Activated CD4-positive, alpha-beta memory T cell treated with anti-CD3 and anti-CD28 coated beads, Interleukin-2, amount 10 ng/mL, durations not matched to agents 7 days and 5 days (primary cell): ENCODE data around the gene DNLZ. TPM values are rescaled to one million over a fixed set of nuclear protein-coding genes. Genes with fewer than 3 reads are reported as not detected.
A peak's percentile ranks its signal among the peaks of the same experiment; 100 is the strongest.

Experiments used
- CTCF ChIA-PET: fragments of 350-600 bp; sonication (Branson Sonifier 250); formaldehyde crosslinking; loops from one replicate; lab custom pipeline; 2021; ENCODE audit warnings: antibody characterized with exemption, inconsistent platforms; lab: Charles Lee
- POLR2A ChIA-PET: fragments of 350-600 bp; sonication (Branson Sonifier 250); formaldehyde crosslinking; loops from one replicate; lab custom pipeline; 2021; ENCODE audit warnings: antibody characterized with exemption; lab: Charles Lee
- DNase-seq: peaks from one replicate; pipeline ENCODE4 v3.0.0-alpha.2; 2020
- H3K27ac Mint-ChIP-seq: one replicate; pipeline ENCODE4 v1.8.0; 2021; ENCODE audit warnings: mild to moderate bottlenecking, mixed read lengths
- H3K27me3 Mint-ChIP-seq: one replicate; pipeline ENCODE4 v1.8.0; 2021; ENCODE audit warnings: mixed read lengths
- H3K36me3 Mint-ChIP-seq: one replicate; pipeline ENCODE4 v1.8.0; 2021; ENCODE audit warnings: low read depth, mixed read lengths
- H3K4me1 Mint-ChIP-seq: one replicate; pipeline ENCODE4 v1.8.0; 2021; ENCODE audit warnings: mixed read lengths
- H3K4me3 Mint-ChIP-seq: one replicate; pipeline ENCODE4 v1.8.0; 2021; ENCODE audit warnings: mild to moderate bottlenecking, mixed read lengths
- H3K9me3 Mint-ChIP-seq: one replicate; pipeline ENCODE4 v1.8.0; 2021; ENCODE audit warnings: mixed read lengths
- total RNA-seq, 2 experiments: library from RNA; stranded (reverse); gene quantifications; one replicate each; pipeline ENCODE4 v1.2.3, GENCODE V29; 2021

Gene DNLZ
- total RNA-seq, 2 experiments from 2014 or later = 11.5 TPM

- Mint-ChIP-seq H3K4me3 (no peak overlapping the region), H3K27ac (no peak overlapping the region), H3K4me1 (peaks cover 2% of the 10 kb centered on the region), H3K27me3 (no peaks in the 10 kb centered on the region), H3K36me3 (no peaks in the 10 kb centered on the region), H3K9me3 (no peaks in the 10 kb centered on the region)
- DNase-seq = no peak
- ChIA-PET POLR2A (no interaction called here), CTCF (no interaction called here)
Observed at GRCh38 chr9:136334541-136334940, 29.0 kb downstream of the DNLZ start.

- ChIA-PET POLR2A (no interaction called here), CTCF (no interaction called here)
- Mint-ChIP-seq H3K4me1 (peaks cover 5% of the 10 kb centered on the region), H3K36me3 (no peaks in the 10 kb centered on the region), H3K4me3 (no peak overlapping the region), H3K9me3 (no peaks in the 10 kb centered on the region), H3K27ac (no peak overlapping the region), H3K27me3 (no peaks in the 10 kb centered on the region)
- no peak for DNase-seq
Observed at GRCh38 chr9:136333486-136333885, 30.1 kb downstream of the DNLZ start.

- H3K4me1 Mint-ChIP-seq = peaks cover 5% of the 10 kb centered on the region
- no peaks in the 10 kb centered on the region for H3K9me3 Mint-ChIP-seq
- ChIA-PET POLR2A (no interaction called here), CTCF (no interaction called here)
- no peaks in the 10 kb centered on the region for H3K36me3 Mint-ChIP-seq
- no peak overlapping the region for H3K4me3 Mint-ChIP-seq
- no peaks in the 10 kb centered on the region for H3K27me3 Mint-ChIP-seq
- H3K27ac Mint-ChIP-seq = no peak overlapping the region
- no peak for DNase-seq
Observed at GRCh38 chr9:136333045-136333444, 30.5 kb downstream of the DNLZ start.

- ChIA-PET CTCF (no interaction called here), POLR2A (no interaction called here)
- Mint-ChIP-seq H3K9me3 (no peaks in the 10 kb centered on the region), H3K36me3 (no peaks in the 10 kb centered on the region), H3K4me3 (no peak overlapping the region), H3K27ac (no peak overlapping the region), H3K27me3 (no peaks in the 10 kb centered on the region), H3K4me1 (peaks cover 5% of the 10 kb centered on the region)
- DNase-seq = no peak
Observed at GRCh38 chr9:136332482-136332983, 31.0 kb downstream of the DNLZ start.

- H3K27ac Mint-ChIP-seq = no peak overlapping the region
- H3K4me3 Mint-ChIP-seq = no peak overlapping the region
- H3K36me3 Mint-ChIP-seq = no peaks in the 10 kb centered on the region
- ChIA-PET CTCF (no interaction called here), POLR2A (no interaction called here)
- peaks cover 5% of the 10 kb centered on the region for H3K4me1 Mint-ChIP-seq
- H3K9me3 Mint-ChIP-seq = no peaks in the 10 kb centered on the region
- no peaks in the 10 kb centered on the region for H3K27me3 Mint-ChIP-seq
- peak; percentile 26 for DNase-seq
Observed at GRCh38 chr9:136331556-136332481, 31.7 kb downstream of the DNLZ start.

GRCh38 chr9:136331030-136331429 lies 32.5 kb downstream of the DNLZ start:
- no peak for DNase-seq
- ChIA-PET CTCF (no interaction called here), POLR2A (no interaction called here)
- no peaks in the 10 kb centered on the region for H3K9me3 Mint-ChIP-seq
- no peaks in the 10 kb centered on the region for H3K36me3 Mint-ChIP-seq
- H3K4me1 Mint-ChIP-seq = peaks cover 5% of the 10 kb centered on the region
- H3K27ac Mint-ChIP-seq = no peak overlapping the region
- H3K4me3 Mint-ChIP-seq = no peak overlapping the region
- no peaks in the 10 kb centered on the region for H3K27me3 Mint-ChIP-seq

GRCh38 chr9:136330406-136330990 lies 33.0 kb downstream of the DNLZ start:
- Mint-ChIP-seq H3K27me3 (no peaks in the 10 kb centered on the region), H3K4me3 (no peak overlapping the region), H3K4me1 (peaks cover 5% of the 10 kb centered on the region), H3K27ac (no peak overlapping the region), H3K9me3 (no peaks in the 10 kb centered on the region), H3K36me3 (no peaks in the 10 kb centered on the region)
- no peak for DNase-seq
- CTCF ChIA-PET = no interaction called here
- POLR2A ChIA-PET = interaction anchor here (1.5 kb wide), 1 partner anchor 33 kb away, joined by 4 read pairs; the partner anchor contains the start of gene DNLZ

GRCh38 chr9:136329636-136330405 lies 33.7 kb downstream of the DNLZ start:
- CTCF ChIA-PET = interaction anchor here (0.6 kb wide), 1 partner anchor 414 kb away, joined by 3 read pairs; no protein-coding TSS in a partner anchor

GRCh38 chr9:136329211-136329627 lies 34.3 kb downstream of the DNLZ start:
- Mint-ChIP-seq H3K27ac (no peak overlapping the region), H3K4me1 (peaks cover 5% of the 10 kb centered on the region), H3K27me3 (no peaks in the 10 kb centered on the region), H3K4me3 (no peak overlapping the region), H3K36me3 (no peaks in the 10 kb centered on the region), H3K9me3 (no peaks in the 10 kb centered on the region)
- POLR2A ChIA-PET = interaction anchor here (1.5 kb wide), 1 partner anchor 35 kb away, joined by 4 read pairs; the partner anchor contains the start of gene DNLZ
- CTCF ChIA-PET = interaction anchor here (0.6 kb wide), 1 partner anchor 415 kb away, joined by 3 read pairs; no protein-coding TSS in a partner anchor
- no peak for DNase-seq

More at GRCh38 chr9:136329636-136330405, 33.7 kb downstream of the DNLZ start:
- H3K9me3 Mint-ChIP-seq = no peaks in the 10 kb centered on the region
- peaks cover 5% of the 10 kb centered on the region for H3K4me1 Mint-ChIP-seq
- H3K27me3 Mint-ChIP-seq = no peaks in the 10 kb centered on the region
- DNase-seq = no peak
- no peaks in the 10 kb centered on the region for H3K36me3 Mint-ChIP-seq
- POLR2A ChIA-PET = interaction anchor here (1.5 kb wide), 1 partner anchor 34 kb away, joined by 4 read pairs; the partner anchor contains the start of gene DNLZ
- no peak overlapping the region for H3K4me3 Mint-ChIP-seq
- no peak overlapping the region for H3K27ac Mint-ChIP-seq

- H3K4me1 Mint-ChIP-seq = peaks cover 5% of the 10 kb centered on the region
Observed at GRCh38 chr9:136328622-136329041, 34.9 kb downstream of the DNLZ start.

GRCh38 chr9:136328011-136328621 lies 35.4 kb downstream of the DNLZ start:
- no peak for DNase-seq
- no peaks in the 10 kb centered on the region for H3K9me3 Mint-ChIP-seq
- no peak overlapping the region for H3K27ac Mint-ChIP-seq
- H3K4me1 Mint-ChIP-seq = peaks cover 5% of the 10 kb centered on the region
- POLR2A ChIA-PET = no interaction called here
- no peaks in the 10 kb centered on the region for H3K27me3 Mint-ChIP-seq
- no peaks in the 10 kb centered on the region for H3K36me3 Mint-ChIP-seq
- CTCF ChIA-PET = no interaction called here
- H3K4me3 Mint-ChIP-seq = no peak overlapping the region

More at GRCh38 chr9:136328622-136329041, 34.9 kb downstream of the DNLZ start:
- Mint-ChIP-seq H3K27ac (no peak overlapping the region), H3K27me3 (no peaks in the 10 kb centered on the region), H3K9me3 (no peaks in the 10 kb centered on the region), H3K36me3 (no peaks in the 10 kb centered on the region), H3K4me3 (peak overlapping the region; percentile 51)
- CTCF ChIA-PET = no interaction called here
- POLR2A ChIA-PET = no interaction called here
- no peak for DNase-seq

- Mint-ChIP-seq H3K27ac (no peak within 1 kb of the TSS), H3K4me3 (peak within 1 kb of the TSS; percentile 51), H3K9me3 (no peaks in the 10 kb centered on the region), H3K4me1 (peaks cover 5% of the 10 kb centered on the region), H3K36me3 (no peaks in the 10 kb centered on the region), H3K27me3 (no peaks in the 10 kb centered on the region)
- POLR2A ChIA-PET = interaction anchor here (1.1 kb wide), 1 partner anchor 36 kb away, joined by 3 read pairs; the partner anchor contains the start of gene DNLZ
- CTCF ChIA-PET = no interaction called here
- peak; percentile 32 for DNase-seq
Observed at GRCh38 chr9:136327304-136327974, 36.1 kb downstream of the DNLZ start, which contains the start of gene GPSM1. TSS of gene GPSM1 (plus strand) at chr9:136327539. CDS start at chr9:136327696, 157 bp downstream.
